IMR-90 (cell line): Measurements from ENCODE around the gene AASS. TPM values are rescaled to one million over a fixed set of nuclear protein-coding genes. Genes with fewer than 3 reads are reported as not detected.

Experiments used
- ATAC-seq: fragments of 200-7000 bp; cut with Tn5 transposase; 2 replicates; pipeline ENCODE4 v1.9.1; 2020; ENCODE audit warnings: low read depth, mild to moderate bottlenecking, moderate library complexity
- BruUV-seq: library from RNA; stranded (reverse); fragments of 400-500 nt; replicated peaks from 2 replicates; lab custom pipeline; 2021; lab: Mats Ljungman, UMichigan
- CTCF ChIA-PET: fragments of 300-600 bp; formaldehyde crosslinking; extraction: SDS; loops from one replicate; lab custom pipeline; 2021; ENCODE audit warnings: antibody characterized with exemption; lab: Yijun Ruan, JAX
- POLR2A ChIA-PET: fragments of 300-600 bp; sonication (Branson Sonifier 250); formaldehyde crosslinking; loops from one replicate; lab custom pipeline; 2022; ENCODE audit warnings: antibody characterized with exemption; ENCODE audit not compliant: unreplicated experiment; lab: Charles Lee
- DNase-seq: peaks from one replicate; pipeline ENCODE4 v3.0.0; 2013
- H2AFZ ChIP-seq: replicated peaks from 2 replicates; pipeline ENCODE3; 2013; ENCODE audit warnings: low read length, mild to moderate bottlenecking; ENCODE audit not compliant: poor library complexity
- H2AK5ac ChIP-seq: 2 replicates; pipeline ENCODE4 v1.6.1; 2013; ENCODE audit warnings: low read depth, low read length, inconsistent platforms
- H2AK9ac ChIP-seq: replicated peaks from 2 replicates; pipeline ENCODE3; 2013; ENCODE audit warnings: mild to moderate bottlenecking, low read depth, low read length, moderate library complexity; ENCODE audit not compliant: poor library complexity
- H2BK120ac ChIP-seq: 2 replicates; pipeline ENCODE4 v1.6.1; 2013; ENCODE audit warnings: low read depth, low read length, inconsistent platforms
- H2BK15ac ChIP-seq: 3 replicates; pipeline ENCODE4 v1.6.1; 2013; ENCODE audit warnings: low read depth, low read length, inconsistent platforms
- H2BK20ac ChIP-seq: 2 replicates; pipeline ENCODE4 v1.6.1; 2013; ENCODE audit warnings: low read depth, mild to moderate bottlenecking, inconsistent platforms, low read length, moderate library complexity
- H2BK5ac ChIP-seq: 2 replicates; pipeline ENCODE4 v1.6.1; 2013; ENCODE audit warnings: mild to moderate bottlenecking, low read depth, low read length, inconsistent platforms; ENCODE audit not compliant: poor library complexity, severe bottlenecking
- H3K14ac ChIP-seq: replicated peaks from 2 replicates; pipeline ENCODE4 v1.6.1; 2013; ENCODE audit warnings: low read depth, low read length, inconsistent platforms
- H3K18ac ChIP-seq: 2 replicates; pipeline ENCODE4 v1.6.1; 2013; ENCODE audit warnings: low read depth, low read length, control low read depth
- H3K23ac ChIP-seq: 2 replicates; pipeline ENCODE4 v1.6.1; 2013; ENCODE audit warnings: low read depth, low read length, inconsistent platforms
- H3K27ac ChIP-seq: 2 replicates; pipeline ENCODE4 v1.5.1; 2013; ENCODE audit warnings: mild to moderate bottlenecking, control low read depth, low read length; ENCODE audit not compliant: insufficient read depth
- H3K27me3 ChIP-seq: 2 replicates; pipeline ENCODE4 v1.6.1; 2013; ENCODE audit warnings: low read length; ENCODE audit not compliant: control insufficient read depth, insufficient read depth
- H3K36me3 ChIP-seq: 2 replicates; pipeline ENCODE4 v1.6.1; 2013; ENCODE audit warnings: low read length, mixed read lengths; ENCODE audit not compliant: control insufficient read depth, insufficient read depth
- H3K4ac ChIP-seq: 2 replicates; pipeline ENCODE4 v1.6.1; 2013; ENCODE audit warnings: low read depth, low read length, inconsistent platforms
- H3K4me1 ChIP-seq: 2 replicates; pipeline ENCODE4 v1.6.1; 2013; ENCODE audit warnings: low read length, mixed read lengths; ENCODE audit not compliant: control insufficient read depth, insufficient read depth
- H3K4me2 ChIP-seq: 2 replicates; pipeline ENCODE4 v1.6.1; 2013; ENCODE audit warnings: low read depth, mild to moderate bottlenecking, control low read depth, low read length, moderate library complexity
- H3K4me3 ChIP-seq: 2 replicates; pipeline ENCODE4 v1.5.1; 2013; ENCODE audit warnings: low read depth, mild to moderate bottlenecking, control low read depth, low read length, moderate library complexity; ENCODE audit not compliant: insufficient read depth
- H3K56ac ChIP-seq: 2 replicates; pipeline ENCODE4 v1.6.1; 2013; ENCODE audit warnings: low read length, inconsistent platforms; ENCODE audit not compliant: insufficient read depth; ENCODE audit errors: extremely low read depth
- H3K79me1 ChIP-seq, 2 experiments: 2 replicates each; pipeline ENCODE4 v1.6.1; 2013; ENCODE audit warnings: low read length in 2 of 2, inconsistent platforms in 1 of 2, low read depth in 1 of 2
- H3K9ac ChIP-seq: 2 replicates; pipeline ENCODE4 v1.6.1; 2013; ENCODE audit warnings: low read depth, low read length, control low read depth
- H3K9me1 ChIP-seq: 2 replicates; pipeline ENCODE4 v1.6.1; 2013; ENCODE audit warnings: low read length, inconsistent platforms; ENCODE audit not compliant: insufficient read depth
- H3K9me3 ChIP-seq: 2 replicates; pipeline ENCODE4 v1.6.1; 2013; ENCODE audit warnings: low read length; ENCODE audit not compliant: control insufficient read depth, insufficient read depth
- H4K20me1 ChIP-seq: 2 replicates; pipeline ENCODE4 v1.6.1; 2013; ENCODE audit warnings: low read length, inconsistent platforms; ENCODE audit not compliant: insufficient read depth
- H4K5ac ChIP-seq: 2 replicates; pipeline ENCODE4 v1.6.1; 2013; ENCODE audit warnings: mild to moderate bottlenecking, low read depth, low read length, control low read depth
- H4K8ac ChIP-seq, 2 experiments: 2 replicates each; pipeline ENCODE4 v1.6.1; 2013; ENCODE audit warnings: low read depth in 2 of 2, low read length in 2 of 2, control low read depth in 1 of 2, inconsistent platforms in 1 of 2
- H4K91ac ChIP-seq: 2 replicates; pipeline ENCODE4 v1.6.1; 2013; ENCODE audit warnings: low read depth, low read length, inconsistent platforms; ENCODE audit not compliant: insufficient read depth
- BHLHE40 ChIP-seq: fragments of 150-350 bp; IDR thresholded peaks from 2 replicates; pipeline ENCODE4 v1.6.1; 2016; ENCODE audit warnings: mild to moderate bottlenecking, low read depth, low read length
- CEBPB ChIP-seq: IDR thresholded peaks from 2 replicates; pipeline ENCODE4 v1.6.1; 2012; ENCODE audit warnings: low read depth, low read length, improper control_type of control experiment
- CHD1 ChIP-seq: IDR thresholded peaks from 2 replicates; pipeline ENCODE4 v1.6.1; 2012; ENCODE audit warnings: low read depth, low read length, improper control_type of control experiment
- FOS ChIP-seq: fragments of 150-350 bp; IDR thresholded peaks from 2 replicates; pipeline ENCODE4 v1.6.1; 2016; ENCODE audit warnings: low read depth, low read length
- MAFK ChIP-seq: IDR thresholded peaks from 2 replicates; pipeline ENCODE4 v1.6.1; 2012; ENCODE audit warnings: low read depth, low read length, improper control_type of control experiment
- MXI1 ChIP-seq: IDR thresholded peaks from 2 replicates; pipeline ENCODE4 v1.6.1; 2012; ENCODE audit warnings: low read depth, mild to moderate bottlenecking, low read length, moderate library complexity, borderline replicate concordance
- NFE2L2 ChIP-seq: fragments of 150-350 bp; IDR thresholded peaks from 2 replicates; pipeline ENCODE4 v1.6.1; 2016; ENCODE audit warnings: low read depth, mild to moderate bottlenecking, low read length
- POLR2A ChIP-seq: IDR thresholded peaks from 2 replicates; pipeline ENCODE4 v1.6.1; 2012; ENCODE audit warnings: mild to moderate bottlenecking, low read depth, low read length
- RAD21 ChIP-seq: IDR thresholded peaks from 2 replicates; pipeline ENCODE4 v1.6.1; 2012; ENCODE audit warnings: low read length, improper control_type of control experiment
- RCOR1 ChIP-seq: IDR thresholded peaks from 2 replicates; pipeline ENCODE4 v1.6.1; 2012; ENCODE audit warnings: mild to moderate bottlenecking, low read length, improper control_type of control experiment; ENCODE audit not compliant: insufficient replicate concordance
- RFX5 ChIP-seq: IDR thresholded peaks from 2 replicates; pipeline ENCODE4 v1.8.0; 2012; ENCODE audit warnings: low read depth, mild to moderate bottlenecking, low read length, moderate library complexity
- SMC3 ChIP-seq: fragments of 150-350 bp; IDR thresholded peaks from 2 replicates; pipeline ENCODE4 v1.6.1; 2016; ENCODE audit warnings: low read depth, mild to moderate bottlenecking, antibody characterized with exemption, low read length, moderate library complexity
- WGBS, 2 experiments: methylation state at CpG; one replicate each; pipeline versions ENCODE4 v1.1.5 to v1.1.7; 2013; ENCODE audit warnings: missing lambda C conversion rate in 2 of 2; ENCODE audit not compliant: insufficient read length in 1 of 2; ENCODE audit errors: extremely low coverage in 2 of 2; 5-methylcytosine and 5-hydroxymethylcytosine counted together
- dilution Hi-C: fragments of 300-500 bp; cut with HindIII; formaldehyde crosslinking; loops from one replicate; pipeline ENCODE4 v1.14.3; 2018; ENCODE audit warnings: low sequenced_read_pairs; ENCODE audit not compliant: unreplicated experiment
- in situ Hi-C: fragments of 300-500 bp; cut with MboI; formaldehyde crosslinking; loops from 3 replicates; pipeline ENCODE4 v1.14.3; 2019; ENCODE audit warnings: low sequenced_read_pairs, inconsistent platforms, mixed read lengths
- intact Hi-C: fragments of 100-400 bp; cut with micrococcal nuclease; formaldehyde crosslinking; loops from 2 replicates; pipeline ENCODE4 v1.10.0; 2022
- polyA plus RNA-seq, 3 experiments: library from polyadenylated mRNA; depleted of rRNA; stranded (reverse); fragments of >200 nt; gene quantifications; 2 replicates each; pipeline ENCODE4 v1.2.3, GENCODE V29; 2012; ENCODE audit warnings: low replicate concordance in 1 of 3
- total RNA-seq: library from RNA; depleted of rRNA; stranded (reverse); fragments of >200 nt; gene quantifications from 2 replicates; pipeline ENCODE4 v1.2.3, GENCODE V29; 2012
- TF ChIP-seq, protein P1 (sequence below): fragments of 150-350 bp; IDR thresholded peaks from 2 replicates; pipeline ENCODE4 v1.6.1; 2017; ENCODE audit warnings: mild to moderate bottlenecking, antibody characterized with exemption, low read length, low read depth

The AASS gene
- total and polyA plus RNA-seq, 2 of the 4 experiments (the other 2 are of a cell fraction): 6.1 to 12.9 TPM

DNA sequence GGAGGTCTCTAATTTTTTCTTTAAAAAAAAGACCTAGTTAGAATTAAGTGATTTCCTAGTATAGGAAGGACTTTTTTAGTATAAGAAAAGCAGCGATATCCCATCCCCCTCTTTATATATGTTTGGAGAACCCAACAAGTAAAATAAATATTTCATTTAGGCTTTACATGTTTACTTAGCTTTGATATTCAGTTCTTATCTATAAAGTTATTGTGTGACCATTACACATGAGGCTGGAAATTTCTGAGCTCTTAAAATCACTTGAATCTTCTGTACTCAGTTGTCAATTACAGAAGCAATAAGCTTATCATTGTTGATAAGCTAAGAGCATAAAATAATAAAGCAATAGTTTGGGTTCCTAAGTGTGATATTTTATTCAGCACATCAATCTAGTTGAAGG lies 89.7 kb downstream of the AASS start:
- Histone ChIP-seq H3K18ac (no peak overlapping the region), H3K56ac (no peak overlapping the region), H2BK15ac (no peak overlapping the region), H3K4me3 (no peak overlapping the region), H2AK9ac (no peak overlapping the region), H4K5ac (no peak overlapping the region), H3K36me3 (no peaks in the 10 kb centered on the region), H4K20me1 (no peaks in the 10 kb centered on the region), H3K79me1 (no peaks in the 10 kb centered on the region), H2BK20ac (no peak overlapping the region), H4K8ac (no peak overlapping the region), H3K9ac (no peak overlapping the region), H3K14ac (no peak overlapping the region), H3K4me2 (no peak overlapping the region), H3K9me3 (no peaks in the 10 kb centered on the region), H3K27ac (no peak overlapping the region), H2BK5ac (no peak overlapping the region), H3K23ac (no peak overlapping the region), H2AK5ac (no peak overlapping the region), H3K4ac (no peak overlapping the region), H3K27me3 (no peaks in the 10 kb centered on the region), H2AFZ (no peak overlapping the region), H4K91ac (no peak overlapping the region), H3K4me1 (no peaks in the 10 kb centered on the region), H2BK120ac (no peak overlapping the region), H3K9me1 (no peaks in the 10 kb centered on the region)
- in situ Hi-C loops (no loop called here), intact Hi-C loops (no loop called here), dilution Hi-C loops (no loop called here)
- no peak for DNase-seq
- no peak for ATAC-seq
- ChIA-PET CTCF (no interaction called here), POLR2A (no interaction called here)
- TF ChIP-seq SMC3: no peak
- TF ChIP-seq CEBPB: no peak
- TF ChIP-seq RCOR1: no peak
- TF ChIP-seq FOS: no peak
- TF ChIP-seq RAD21: no peak
- TF ChIP-seq CHD1: no peak
- TF ChIP-seq NFE2L2: no peak
- TF ChIP-seq MAFK: no peak
- no peak for TF ChIP-seq MXI1
- no peak for TF ChIP-seq RFX5
- TF ChIP-seq BHLHE40: no peak
- TF ChIP-seq, protein P1, sequence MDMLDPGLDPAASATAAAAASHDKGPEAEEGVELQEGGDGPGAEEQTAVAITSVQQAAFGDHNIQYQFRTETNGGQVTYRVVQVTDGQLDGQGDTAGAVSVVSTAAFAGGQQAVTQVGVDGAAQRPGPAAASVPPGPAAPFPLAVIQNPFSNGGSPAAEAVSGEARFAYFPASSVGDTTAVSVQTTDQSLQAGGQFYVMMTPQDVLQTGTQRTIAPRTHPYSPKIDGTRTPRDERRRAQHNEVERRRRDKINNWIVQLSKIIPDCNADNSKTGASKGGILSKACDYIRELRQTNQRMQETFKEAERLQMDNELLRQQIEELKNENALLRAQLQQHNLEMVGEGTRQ: no peak
- no peak for TF ChIP-seq POLR2A
- BruUV-seq: no TSS peak
- no CpG with 5 or more reads among the region's 1 CpG for WGBS, 2 experiments
